Heart right ventricle (tissue), 16 donors: ENCODE results near the gene PDE1C. TPM values are rescaled to one million over a fixed set of nuclear protein-coding genes. Genes with fewer than 3 reads are reported as not detected.
"Not testable (repeated sequence)": the region's sequence is repeated elsewhere in the genome, so short reads cannot be mapped to it uniquely, and the experiment has no call there.

Experiments used
- ATAC-seq, 8 donors: fragments of 200-7000 bp; cut with Tn5 transposase; one replicate each; pipeline ENCODE4 v1.9.1; 2020; ENCODE audit warnings: mild to moderate bottlenecking in 8 of 8, moderate library complexity in 8 of 8, moderate number of reproducible peaks in 1 of 8
- DNase-seq, 2 donors: peaks; one replicate each; pipeline ENCODE4 v3.0.0-alpha.2; 2020
- H3K27ac ChIP-seq, 10 donors: fragments of 200-600 bp; sonication (generic) in 2 of 10; one replicate each; pipeline versions ENCODE4 v1.5.0 to v1.8.0; 2020 to 2022; ENCODE audit warnings: mild to moderate bottlenecking in 3 of 10
- H3K27me3 ChIP-seq, 7 donors: fragments of 200-600 bp; one replicate each; pipeline ENCODE4 v1.8.0; 2021 to 2022; ENCODE audit warnings: mild to moderate bottlenecking in 2 of 7
- H3K36me3 ChIP-seq, 9 donors: fragments of 200-600 bp; sonication (generic) in 1 of 9; one replicate each; pipeline versions ENCODE4 v1.5.0 to v1.8.0; 2020 to 2022; ENCODE audit warnings: mild to moderate bottlenecking in 2 of 9
- H3K4me1 ChIP-seq, 9 donors: fragments of 200-600 bp; sonication (generic) in 1 of 9; one replicate each; pipeline versions ENCODE4 v1.5.0 to v1.8.0; 2020 to 2022; ENCODE audit warnings: mild to moderate bottlenecking in 4 of 9
- H3K4me3 ChIP-seq, 10 donors: fragments of 200-600 bp; sonication (generic) in 2 of 10; one replicate each; pipeline versions ENCODE4 v1.5.0 to v1.8.0; 2020 to 2022; ENCODE audit warnings: mild to moderate bottlenecking in 7 of 10, moderate library complexity in 2 of 10
- H3K9me3 ChIP-seq, 11 donors: fragments of 200-600 bp in 10 of 11; sonication (generic) in 2 of 11; one replicate each; pipeline versions ENCODE4 v1.5.0 to v1.8.0; 2013 to 2022; ENCODE audit warnings: mild to moderate bottlenecking in 2 of 11, control low read depth in 1 of 11, moderate library complexity in 1 of 11
- WGBS, 2 donors: extraction: QIAGEN DNeasy Blood & Tissue Kit; methylation state at CpG; one replicate each; pipeline ENCODE4 v1.1.7; 2013; ENCODE audit warnings: inconsistent platforms in 1 of 2; 5-methylcytosine and 5-hydroxymethylcytosine counted together
- intact Hi-C, 10 donors: fragments of 100-400 bp; cut with DNase I; formaldehyde crosslinking; loops; one replicate each; pipeline versions ENCODE4 v1.11.1 to v1.14.2; 2022
- polyA plus RNA-seq, 2 donors: library from polyadenylated mRNA; stranded (reverse); fragments of 200-250 nt; gene quantifications; one replicate each; pipeline ENCODE4 v1.2.3, GENCODE V29; 2013
- total RNA-seq, 10 donors: library from RNA; stranded (reverse); fragmentation: NEBNext Ultra II Directional in 3 of 10; extraction: Animal tissue kit (Norgen Biotek cat#: 25700) in 3 of 10; gene quantifications; one replicate each; pipeline versions ENCODE4 v1.2.1 to v1.2.4, GENCODE V29; 2021 to 2023
- TF ChIP-seq, protein P1 (sequence below), 9 donors: fragments of 200-600 bp; sonication (generic) in 2 of 9; IDR thresholded peaks; one replicate each; pipeline versions ENCODE4 v1.5.0 to v1.8.0; 2021 to 2022; ENCODE audit warnings: antibody characterized with exemption in 9 of 9, mild to moderate bottlenecking in 5 of 9, moderate library complexity in 1 of 9
- donor health status: Arrhythmogenic right ventricular cardiomyopathy.
- donor health status: ischemic (EF 13 %, LVEDD 7.1; RV severe dilation, severe dysfunction).
- donor health status: healthy with polysubstance abuse.
- donor health status: DM: no; HTN: yes; CAD: no.
- donor health status: DM: no; HTN: no; CAD: no.
- donor health status: ischemic (EF 25% LVEDD 6.9; RV normal size, moderate dysfunction).
- donor health status: ischemic (EF 25% LVEDD 5.7; RV mildly dilated, moderate dysfunction).
- donor health status: healthy.
- donor health status: DM: yes; HTN: yes; CAD: no.
- donor health status: Ischemic cardiomyopathy.
- donor health status: ischemic (EF 35%, LVEDD 5.7; RV mildly dilated, moderate dysfunction).
- donor health status: nonischemic (EF 11% LVEDD 7.7; RV severe dilation, severe dysfunction).
- donor health status: DM: yes; HTN: yes; CAD: no.
- donor health status: PGD.
- donor health status: ischemic (EF 29% LVEDD 5.4; RV normal size, mild dysfunction).
- donor health status: nonischemic (EF 23%, LVEDD 6.1; RV moderate dilation, normal function).

Gene PDE1C
- total and polyA plus RNA-seq, 12 donors = 11.7 to 315 (median 175) TPM

DNA sequence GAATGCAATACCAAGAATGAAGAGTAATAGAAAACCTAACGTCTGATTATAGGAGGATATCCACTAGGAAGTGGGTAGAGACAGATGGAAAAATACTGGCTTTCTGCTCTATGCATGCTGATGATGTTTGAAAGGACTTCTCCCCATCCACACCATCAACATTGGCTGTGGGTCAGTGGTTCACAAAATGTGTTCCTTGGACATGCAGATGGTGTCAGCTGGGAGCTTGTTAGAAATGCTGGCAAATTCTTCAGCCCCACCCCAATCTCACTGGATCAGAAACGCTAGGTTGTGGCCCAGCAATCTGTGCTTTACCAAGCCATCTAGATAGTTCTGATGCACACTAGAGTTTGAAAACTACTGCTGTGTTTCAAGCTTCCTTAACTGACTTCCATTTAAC lies 219.1 kb downstream of the PDE1C start:
- 58 to 72% methylated on average over 2 of the region's 2 CpGs for WGBS, 2 donors
- Histone ChIP-seq H3K36me3 (peaks cover 0 to 44% (median 5%) of the 10 kb centered on the region in 9 donors), H3K9me3 (no peaks in the 10 kb centered on the region), H3K27me3 (no peaks in the 10 kb centered on the region), H3K27ac (no peak overlapping the region), H3K4me3 (no peak overlapping the region), H3K4me1 (peaks cover 0 to 29% (median 10%) of the 10 kb centered on the region in 9 donors)
- ATAC-seq = peak in 1 of 8 donors; percentile 7
- no peak for DNase-seq
- intact Hi-C loops = no loop called here
- TF ChIP-seq, protein P1, sequence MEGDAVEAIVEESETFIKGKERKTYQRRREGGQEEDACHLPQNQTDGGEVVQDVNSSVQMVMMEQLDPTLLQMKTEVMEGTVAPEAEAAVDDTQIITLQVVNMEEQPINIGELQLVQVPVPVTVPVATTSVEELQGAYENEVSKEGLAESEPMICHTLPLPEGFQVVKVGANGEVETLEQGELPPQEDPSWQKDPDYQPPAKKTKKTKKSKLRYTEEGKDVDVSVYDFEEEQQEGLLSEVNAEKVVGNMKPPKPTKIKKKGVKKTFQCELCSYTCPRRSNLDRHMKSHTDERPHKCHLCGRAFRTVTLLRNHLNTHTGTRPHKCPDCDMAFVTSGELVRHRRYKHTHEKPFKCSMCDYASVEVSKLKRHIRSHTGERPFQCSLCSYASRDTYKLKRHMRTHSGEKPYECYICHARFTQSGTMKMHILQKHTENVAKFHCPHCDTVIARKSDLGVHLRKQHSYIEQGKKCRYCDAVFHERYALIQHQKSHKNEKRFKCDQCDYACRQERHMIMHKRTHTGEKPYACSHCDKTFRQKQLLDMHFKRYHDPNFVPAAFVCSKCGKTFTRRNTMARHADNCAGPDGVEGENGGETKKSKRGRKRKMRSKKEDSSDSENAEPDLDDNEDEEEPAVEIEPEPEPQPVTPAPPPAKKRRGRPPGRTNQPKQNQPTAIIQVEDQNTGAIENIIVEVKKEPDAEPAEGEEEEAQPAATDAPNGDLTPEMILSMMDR (IDR thresholded peaks at IDR 0.05) = no peak

DNA sequence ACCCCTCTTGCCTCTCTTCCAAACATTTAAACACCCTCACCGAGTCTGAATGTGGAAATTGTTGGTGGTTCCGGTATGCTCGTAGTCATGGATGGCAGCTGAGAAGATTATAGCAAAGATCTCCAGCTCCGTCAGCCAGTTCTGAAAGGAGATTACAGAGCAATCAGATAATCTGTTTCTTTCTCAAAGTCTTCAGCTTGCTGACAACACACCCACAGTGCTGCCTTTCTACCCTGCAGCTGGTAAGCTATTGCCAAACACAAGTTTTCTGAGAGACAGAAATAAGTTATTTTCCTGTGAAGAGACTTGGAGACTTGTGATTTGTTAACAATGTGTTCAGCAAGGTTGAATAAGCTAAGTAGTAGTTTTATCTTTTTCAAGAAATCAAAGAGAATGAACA lies 219.6 kb downstream of the PDE1C start:
- WGBS, 2 donors = 88 to 91% methylated on average over 4 of the region's 4 CpGs
- no peak for DNase-seq
- Histone ChIP-seq H3K4me3 (no peak overlapping the region), H3K9me3 (peaks cover 0 to 3% (median 0%) of the 10 kb centered on the region in 11 donors), H3K27ac (no peak overlapping the region), H3K36me3 (peaks cover 0 to 49% (median 5%) of the 10 kb centered on the region in 9 donors), H3K27me3 (no peaks in the 10 kb centered on the region), H3K4me1 (peaks cover 0 to 29% (median 10%) of the 10 kb centered on the region in 9 donors)
- no peak for ATAC-seq
- intact Hi-C loops = no loop called here
- TF ChIP-seq, protein P1 (IDR thresholded peaks at IDR 0.05) = no peak

DNA sequence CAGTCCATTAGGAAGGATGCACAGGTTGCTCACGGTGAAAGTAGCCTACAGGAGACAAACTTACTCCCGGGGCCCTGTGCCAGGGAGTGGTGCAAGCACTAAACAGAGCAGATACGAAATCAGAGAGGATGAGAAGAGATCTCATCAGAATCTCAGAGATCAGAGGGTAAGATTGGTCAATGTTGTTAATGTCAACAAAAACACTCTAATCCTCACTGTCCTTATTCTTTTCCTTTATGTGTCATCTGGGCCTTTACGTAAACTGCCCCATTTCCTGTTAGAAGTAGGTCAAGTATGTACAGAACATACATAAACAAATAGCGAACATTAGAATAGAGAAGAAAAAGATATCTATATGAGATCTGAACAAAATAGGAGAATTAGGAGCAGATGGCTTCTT lies 220.1 kb downstream of the PDE1C start:
- 89 to 90% methylated on average over 5 of the region's 5 CpGs for WGBS, 2 donors
- peaks cover 0 to 55% (median 5%) of the 10 kb centered on the region in 9 donors for H3K36me3 ChIP-seq
- DNase-seq = no peak
- peaks cover 0 to 8% (median 0%) of the 10 kb centered on the region in 11 donors for H3K9me3 ChIP-seq
- no peak overlapping the region for H3K27ac ChIP-seq
- H3K4me3 ChIP-seq = no peak overlapping the region
- H3K27me3 ChIP-seq = no peaks in the 10 kb centered on the region
- TF ChIP-seq, protein P1 (IDR thresholded peaks at IDR 0.05) = no peak
- H3K4me1 ChIP-seq = peaks cover 0 to 29% (median 10%) of the 10 kb centered on the region in 9 donors
- intact Hi-C loops = no loop called here
- no peak for ATAC-seq

DNA sequence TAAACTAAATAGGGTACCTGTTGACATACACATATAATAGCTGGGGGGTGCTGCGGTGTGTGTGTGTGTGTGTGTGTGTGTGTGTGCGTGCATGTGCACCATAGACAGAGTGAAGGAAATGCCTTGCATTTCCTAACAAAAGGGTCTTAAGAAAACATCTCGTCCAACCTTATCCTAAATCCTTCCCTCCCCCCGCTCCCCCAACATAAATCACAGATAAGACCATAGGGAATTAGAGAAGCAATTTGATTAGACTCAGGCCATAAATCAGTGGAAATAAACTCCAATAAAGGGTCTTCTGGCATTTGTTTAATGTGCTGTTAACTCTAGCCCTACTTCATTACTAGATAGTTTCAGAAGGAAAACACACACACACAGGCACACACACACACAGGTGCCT lies 234.7 kb downstream of the PDE1C start:
- 75 to 80% methylated on average over 4 of the region's 4 CpGs for WGBS, 2 donors

DNA sequence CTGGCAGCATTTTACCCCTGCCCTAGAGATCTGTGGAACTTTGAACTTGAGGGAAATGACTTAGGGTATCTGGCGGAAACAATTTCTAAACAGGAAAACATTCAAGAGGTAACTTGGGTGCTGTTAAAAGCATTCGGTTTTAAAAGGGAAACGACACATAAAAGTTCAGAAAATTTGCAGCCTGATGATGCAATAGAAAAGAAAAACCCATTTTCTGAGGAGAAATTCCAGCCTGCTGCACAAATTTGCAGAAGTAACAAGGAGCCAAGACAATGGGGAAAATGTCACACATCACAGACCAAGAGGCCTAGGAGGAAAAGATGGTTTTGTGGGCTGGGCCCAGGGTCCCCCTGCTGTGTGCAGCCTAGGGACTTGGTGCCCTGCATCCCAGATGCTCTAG lies 236.6 kb downstream of the PDE1C start:
- WGBS, 2 donors = 66 to 76% methylated on average over 3 of the region's 3 CpGs
- intact Hi-C loops = loop anchor here in 1 of 10 donors (10.0 kb wide), 1 partner anchor 231 kb away; no protein-coding TSS in a partner anchor
- not testable (repeated sequence) for DNase-seq, H3K27me3 ChIP-seq, H3K9me3 ChIP-seq, H3K27ac ChIP-seq, ATAC-seq, H3K4me3 ChIP-seq
- Histone ChIP-seq H3K36me3 (peaks cover 0 to 35% (median 0%) of the 10 kb centered on the region in 9 donors), H3K4me1 (peaks cover 0 to 15% (median 0%) of the 10 kb centered on the region in 9 donors)

More for the DNA sequence above, 234.7 kb downstream of the PDE1C start:
- intact Hi-C loops = loop anchor here in 1 of 10 donors (10.0 kb wide), 1 partner anchor 229 kb away; no protein-coding TSS in a partner anchor
- DNase-seq = no peak
- Histone ChIP-seq H3K27me3 (no peaks in the 10 kb centered on the region), H3K9me3 (no peaks in the 10 kb centered on the region), H3K4me3 (no peak overlapping the region), H3K4me1 (peaks cover 0 to 11% (median 0%) of the 10 kb centered on the region in 9 donors), H3K36me3 (peaks cover 0 to 46% (median 0%) of the 10 kb centered on the region in 9 donors), H3K27ac (no peak overlapping the region)
- ATAC-seq = no peak
- TF ChIP-seq, protein P1 (IDR thresholded peaks at IDR 0.05) = no peak
